ENCODE results near the gene SLC15A2. TPM values are rescaled to one million over a fixed set of nuclear protein-coding genes. Genes with fewer than 3 reads are reported as not detected.

Gene SLC15A2
- total RNA-seq, 1 donor from 2014 or later = 0.63 TPM

DNA sequence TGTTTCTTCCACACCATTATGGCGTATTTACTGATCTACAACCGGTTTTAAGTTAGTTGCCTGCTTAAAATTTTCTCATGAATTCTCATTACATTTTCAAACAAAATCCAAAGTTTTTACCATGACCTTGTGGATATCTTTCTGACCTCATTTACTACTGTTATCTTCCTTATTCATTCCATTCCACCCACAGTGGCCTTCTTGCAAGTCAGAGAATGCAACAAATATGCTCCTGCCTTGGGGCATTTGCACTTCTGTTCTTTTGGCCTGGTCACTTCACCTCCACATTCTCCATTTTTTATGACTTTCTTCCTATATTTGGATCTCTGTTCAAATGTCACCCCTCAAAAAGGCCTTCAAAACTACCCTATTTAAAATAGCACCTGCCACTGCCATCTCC is 8.8 kb upstream of the SLC15A2 start:
- H3K27me3 ChIP-seq (ENCODE audit: control insufficient read depth, insufficient read depth, low read length) = no peaks in the 10 kb centered on the region
- H3K4me3 ChIP-seq (ENCODE audit: low read depth, low read length) = no peak overlapping the region
- TF ChIP-seq CTCF (IDR thresholded peaks at IDR 0.05; ENCODE audit: insufficient read depth, low read length, poor library complexity, severe bottlenecking) = no peak
- no peaks in the 10 kb centered on the region for H3K36me3 ChIP-seq (ENCODE audit: control insufficient read depth, insufficient read depth, low read length)
- DNase-seq (ENCODE audit: low read depth) = no peak

GRCh38 chr3:121895121-121895520 is 920 bp downstream of the SLC15A2 start:
- no peak for TF ChIP-seq CTCF (IDR thresholded peaks at IDR 0.05; ENCODE audit: insufficient read depth, low read length, poor library complexity, severe bottlenecking)
- no peak for DNase-seq (ENCODE audit: low read depth)
- H3K4me3 ChIP-seq (ENCODE audit: low read depth, low read length) = no peak overlapping the region
- no peaks in the 10 kb centered on the region for H3K27me3 ChIP-seq (ENCODE audit: control insufficient read depth, insufficient read depth, low read length)
- no peaks in the 10 kb centered on the region for H3K36me3 ChIP-seq (ENCODE audit: control insufficient read depth, insufficient read depth, low read length)

DNA sequence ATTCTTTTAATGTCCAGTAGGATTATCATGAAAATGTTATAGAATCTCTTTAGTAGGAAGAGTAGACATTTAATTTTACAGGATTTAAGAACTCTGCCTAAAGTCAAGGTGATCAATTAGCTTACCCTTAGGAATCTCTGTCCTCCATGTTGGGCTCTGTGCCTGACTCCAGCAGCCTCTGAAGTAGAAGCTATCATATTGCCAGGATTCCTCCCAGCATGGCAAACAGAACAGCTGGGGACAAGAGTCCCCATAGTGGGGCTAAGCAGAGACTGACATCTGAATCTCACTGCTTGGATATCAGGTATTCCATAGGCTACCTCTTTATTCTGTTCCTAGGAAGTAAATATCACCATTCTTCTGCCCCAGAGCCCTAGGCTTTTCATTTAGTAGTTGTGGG is 1.5 kb downstream of the SLC15A2 start:
- no peaks in the 10 kb centered on the region for H3K27me3 ChIP-seq (ENCODE audit: control insufficient read depth, insufficient read depth, low read length)
- H3K4me3 ChIP-seq (ENCODE audit: low read depth, low read length) = no peak overlapping the region
- no peaks in the 10 kb centered on the region for H3K36me3 ChIP-seq (ENCODE audit: control insufficient read depth, insufficient read depth, low read length)
- TF ChIP-seq CTCF (IDR thresholded peaks at IDR 0.05; ENCODE audit: insufficient read depth, low read length, poor library complexity, severe bottlenecking) = no peak
- DNase-seq (ENCODE audit: low read depth) = no peak

DNA sequence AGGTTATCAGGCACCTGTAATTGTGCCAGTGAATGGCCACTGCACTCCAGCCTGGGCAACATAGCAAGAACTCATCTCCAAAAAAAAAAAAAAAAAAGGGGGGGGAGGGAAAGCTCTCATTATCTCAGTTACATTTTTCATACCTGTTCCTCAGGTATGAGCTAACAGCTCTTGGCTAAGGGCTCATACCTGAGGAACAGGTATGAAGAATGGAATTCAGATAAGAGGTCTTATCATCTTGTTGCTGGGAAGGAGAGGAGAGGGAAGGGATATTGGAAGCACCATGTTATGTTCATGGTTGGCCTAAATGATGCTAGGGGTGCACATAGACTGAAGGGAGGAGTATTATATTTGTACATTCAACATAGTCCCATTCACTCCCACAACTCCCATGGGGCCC is 2.6 kb downstream of the SLC15A2 start:
- TF ChIP-seq CTCF (IDR thresholded peaks at IDR 0.05; ENCODE audit: insufficient read depth, low read length, poor library complexity, severe bottlenecking) = no peak
- DNase-seq (ENCODE audit: low read depth) = no peak
- Histone ChIP-seq H3K36me3 (ENCODE audit: control insufficient read depth, insufficient read depth, low read length) (no peaks in the 10 kb centered on the region), H3K4me3 (ENCODE audit: low read depth, low read length) (no peak overlapping the region), H3K27me3 (ENCODE audit: control insufficient read depth, insufficient read depth, low read length) (no peaks in the 10 kb centered on the region)

DNA sequence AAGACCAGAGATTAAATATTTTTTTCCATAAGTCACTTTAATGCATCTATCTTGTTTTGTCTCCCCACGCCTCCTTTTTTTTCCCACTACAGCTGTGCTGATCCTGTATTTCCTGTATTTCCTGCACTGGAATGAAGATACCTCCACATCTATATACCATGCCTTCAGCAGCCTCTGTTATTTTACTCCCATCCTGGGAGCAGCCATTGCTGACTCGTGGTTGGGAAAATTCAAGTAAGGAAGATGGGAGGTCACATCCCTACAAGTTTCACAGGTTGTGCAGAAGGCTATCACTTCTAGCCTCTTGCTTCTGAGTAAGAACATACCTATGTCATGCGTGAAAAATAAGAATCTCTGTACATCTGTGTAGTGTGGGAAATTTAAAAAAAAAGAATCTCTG is 3.1 kb downstream of the SLC15A2 start:
- no peak overlapping the region for H3K4me3 ChIP-seq (ENCODE audit: low read depth, low read length)
- no peaks in the 10 kb centered on the region for H3K27me3 ChIP-seq (ENCODE audit: control insufficient read depth, insufficient read depth, low read length)
- H3K36me3 ChIP-seq (ENCODE audit: control insufficient read depth, insufficient read depth, low read length) = no peaks in the 10 kb centered on the region
- TF ChIP-seq CTCF (IDR thresholded peaks at IDR 0.05; ENCODE audit: insufficient read depth, low read length, poor library complexity, severe bottlenecking) = no peak
- DNase-seq (ENCODE audit: low read depth) = no peak

DNA sequence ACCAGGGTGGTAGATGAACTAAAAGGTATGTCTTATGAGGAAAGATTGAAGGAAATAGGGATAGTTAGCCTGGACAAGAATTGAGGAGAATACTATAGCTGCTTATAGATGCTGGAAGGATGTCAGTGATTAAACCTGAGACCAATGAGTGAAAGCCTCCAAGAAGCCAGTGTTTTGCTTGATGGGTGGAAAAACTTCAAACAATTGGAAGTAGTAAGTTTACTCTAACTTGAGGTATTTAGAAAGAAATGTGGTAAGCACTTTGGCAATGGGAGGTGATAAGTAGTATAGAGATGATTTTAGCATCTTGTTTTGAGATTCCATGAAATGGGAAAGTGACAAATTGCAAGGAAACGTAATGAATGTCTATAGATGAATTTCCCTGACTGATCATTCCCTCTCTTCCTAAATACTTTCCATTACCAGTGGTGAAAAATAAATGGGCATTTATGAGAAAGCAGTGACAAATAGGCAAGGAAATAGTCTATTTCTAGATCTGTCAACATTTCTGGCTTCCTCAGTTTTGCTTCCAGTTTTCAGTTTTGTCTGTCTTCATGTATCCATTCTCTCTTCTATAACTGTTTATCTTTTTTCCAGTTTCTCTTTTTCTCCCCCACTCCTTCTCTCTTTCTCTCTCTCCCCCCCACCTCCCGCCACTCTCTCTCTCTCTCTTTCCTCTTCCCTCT is 19.2 kb downstream of the SLC15A2 start:
- H3K4me3 ChIP-seq (ENCODE audit: low read depth, low read length) = no peak overlapping the region
- H3K36me3 ChIP-seq (ENCODE audit: control insufficient read depth, insufficient read depth, low read length) = no peaks in the 10 kb centered on the region
- DNase-seq (ENCODE audit: low read depth) = no peak
- H3K27me3 ChIP-seq (ENCODE audit: control insufficient read depth, insufficient read depth, low read length) = no peaks in the 10 kb centered on the region
- TF ChIP-seq CTCF (IDR thresholded peaks at IDR 0.05; ENCODE audit: insufficient read depth, low read length, poor library complexity, severe bottlenecking) = no peak

All from kidney epithelial cell (primary cell).